GM13976 (cell line): ENCODE data around the gene TRIM2.

Experiments
- DNase-seq: peaks from one replicate; pipeline ENCODE4 v3.0.0; 2012; ENCODE audit warnings: low spot score
- in situ Hi-C: fragments of 300-500 bp; cut with MboI; formaldehyde crosslinking; loops from one replicate; pipeline ENCODE4 v1.12.0; 2022; ENCODE audit warnings: low sequenced_read_pairs, mixed read lengths, inconsistent platforms; ENCODE audit not compliant: unreplicated experiment
- TF ChIP-seq, protein P1 (sequence below): IDR thresholded peaks from 2 replicates; pipeline ENCODE4 v1.5.1; 2012; ENCODE audit warnings: borderline replicate concordance, mild to moderate bottlenecking; ENCODE audit not compliant: insufficient read depth; ENCODE audit errors: extremely low read depth, missing control alignments, control extremely low read depth

Gene TRIM2

DNA sequence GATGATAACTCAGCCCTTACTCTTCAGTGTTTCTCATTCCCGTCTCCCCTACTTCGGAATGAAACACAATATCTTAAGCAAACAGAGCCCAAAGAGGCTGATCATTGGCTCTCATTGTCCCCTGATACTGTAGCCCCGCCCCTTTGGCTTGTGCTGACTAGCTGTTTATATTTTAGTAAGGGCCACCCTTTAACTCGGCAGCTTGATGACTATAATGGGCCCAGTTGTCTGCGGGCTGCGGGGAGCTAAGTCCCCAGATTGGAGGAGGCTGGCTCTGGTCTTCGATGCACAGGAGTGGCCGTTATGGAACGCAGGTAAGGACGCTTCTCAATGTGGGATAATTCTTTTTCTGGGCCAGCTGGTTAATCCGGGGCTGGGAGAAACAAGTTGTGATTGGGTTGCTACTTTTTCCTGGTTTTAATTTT lies at the start of gene TRIM2:
Gene TRIM2 (plus strand): TSS at position 197 of the 425 bp plus-strand sequence. CDS start 88 bp downstream, at position 285.
- no peak for DNase-seq
- in situ Hi-C loops = no loop called here
- TF ChIP-seq, protein P1, sequence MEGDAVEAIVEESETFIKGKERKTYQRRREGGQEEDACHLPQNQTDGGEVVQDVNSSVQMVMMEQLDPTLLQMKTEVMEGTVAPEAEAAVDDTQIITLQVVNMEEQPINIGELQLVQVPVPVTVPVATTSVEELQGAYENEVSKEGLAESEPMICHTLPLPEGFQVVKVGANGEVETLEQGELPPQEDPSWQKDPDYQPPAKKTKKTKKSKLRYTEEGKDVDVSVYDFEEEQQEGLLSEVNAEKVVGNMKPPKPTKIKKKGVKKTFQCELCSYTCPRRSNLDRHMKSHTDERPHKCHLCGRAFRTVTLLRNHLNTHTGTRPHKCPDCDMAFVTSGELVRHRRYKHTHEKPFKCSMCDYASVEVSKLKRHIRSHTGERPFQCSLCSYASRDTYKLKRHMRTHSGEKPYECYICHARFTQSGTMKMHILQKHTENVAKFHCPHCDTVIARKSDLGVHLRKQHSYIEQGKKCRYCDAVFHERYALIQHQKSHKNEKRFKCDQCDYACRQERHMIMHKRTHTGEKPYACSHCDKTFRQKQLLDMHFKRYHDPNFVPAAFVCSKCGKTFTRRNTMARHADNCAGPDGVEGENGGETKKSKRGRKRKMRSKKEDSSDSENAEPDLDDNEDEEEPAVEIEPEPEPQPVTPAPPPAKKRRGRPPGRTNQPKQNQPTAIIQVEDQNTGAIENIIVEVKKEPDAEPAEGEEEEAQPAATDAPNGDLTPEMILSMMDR = no peak

DNA sequence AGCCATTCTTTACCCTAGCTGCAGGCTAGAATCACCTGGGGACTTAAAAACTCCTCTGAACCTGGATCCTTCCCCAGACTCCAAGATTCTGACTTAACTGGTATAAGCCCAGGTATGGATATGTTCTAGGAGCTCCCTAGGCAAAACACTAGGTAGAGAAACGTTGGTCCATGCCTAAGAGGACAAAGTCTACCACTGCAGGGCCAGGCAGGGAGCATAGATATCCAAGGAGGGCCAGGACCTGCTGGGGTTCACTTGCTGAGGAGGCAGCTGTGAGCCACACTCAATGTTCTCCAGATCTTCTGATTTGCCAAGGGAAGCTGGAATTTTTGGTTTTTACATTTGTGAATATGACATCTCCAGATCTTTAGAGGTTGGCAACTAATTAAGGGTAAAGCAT lies 48.6 kb upstream of the TRIM2 start:
- DNase-seq = no peak
- TF ChIP-seq, protein P1 = no peak
- in situ Hi-C loops = loop anchor here (5.0 to 10.0 kb wide), 2 partner anchors 162 to 489 kb away; no protein-coding TSS in a partner anchor

DNA sequence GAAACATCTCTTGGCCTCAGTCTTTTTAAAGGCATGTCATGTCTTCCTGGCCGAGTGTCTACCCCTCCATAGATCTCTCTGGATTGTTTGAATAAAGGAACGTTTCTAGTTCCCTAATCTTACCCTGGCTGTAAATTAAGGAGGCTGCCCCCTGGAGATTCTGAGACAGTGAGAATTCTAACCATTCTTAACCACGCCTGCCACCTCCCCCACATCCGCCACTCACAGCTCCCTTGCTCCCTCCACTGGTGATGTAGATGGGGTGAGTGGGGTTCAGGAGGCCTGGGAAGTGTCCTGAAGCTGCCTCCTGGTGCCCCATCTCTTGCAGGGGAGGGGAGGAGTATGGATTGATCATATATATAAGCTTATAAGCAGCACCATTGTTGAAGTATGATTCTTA lies 48.0 kb upstream of the TRIM2 start:
- TF ChIP-seq, protein P1 = no peak
- DNase-seq = no peak
- in situ Hi-C loops = loop anchor here (5.0 to 10.0 kb wide), 2 partner anchors 161 to 489 kb away; no protein-coding TSS in a partner anchor

DNA sequence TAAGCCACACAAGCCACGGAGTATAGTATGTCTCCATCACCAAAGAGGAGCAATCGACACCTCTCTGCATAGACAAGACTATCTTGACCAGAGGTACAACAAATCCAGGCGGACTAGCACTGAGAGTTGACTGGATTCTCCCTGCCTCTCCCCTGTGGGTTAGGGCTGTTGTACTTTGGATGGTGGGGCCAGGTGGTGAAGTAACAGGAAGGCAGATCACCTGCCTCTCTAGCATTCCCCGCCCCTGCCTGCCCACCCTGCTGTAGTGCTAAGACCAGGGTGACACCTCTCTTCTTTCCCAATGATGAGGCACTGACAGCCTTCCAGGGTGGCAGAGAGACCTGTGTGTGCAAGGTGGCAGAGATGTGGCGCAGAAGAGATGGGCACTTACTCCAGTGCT lies 47.5 kb upstream of the TRIM2 start:
- in situ Hi-C loops = loop anchor here (5.0 to 10.0 kb wide), 2 partner anchors 161 to 488 kb away; no protein-coding TSS in a partner anchor
- DNase-seq = no peak
- TF ChIP-seq, protein P1 = no peak

DNA sequence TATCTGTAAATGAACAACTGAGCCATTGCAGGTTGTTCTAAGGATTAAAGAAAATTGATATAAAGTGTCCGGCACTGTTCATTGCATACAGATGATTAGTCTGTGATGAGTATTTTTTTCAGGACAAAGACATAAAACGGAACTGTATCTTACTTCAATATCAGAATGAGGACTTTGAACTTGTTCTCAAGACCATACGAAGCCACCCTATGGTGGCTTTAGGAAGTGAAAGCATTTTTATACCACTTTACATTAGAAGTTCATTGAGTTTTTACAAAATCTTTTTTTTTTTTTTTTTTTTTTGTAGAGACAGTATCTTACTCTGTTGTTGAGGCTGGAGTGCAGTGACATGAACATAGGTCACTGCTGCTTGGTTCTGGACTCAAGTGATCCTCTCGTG lies 45.2 kb upstream of the TRIM2 start:
- TF ChIP-seq, protein P1 = no peak
- DNase-seq = no peak
- in situ Hi-C loops = loop anchor here (5.0 to 10.0 kb wide), 2 partner anchors 158 to 486 kb away; no protein-coding TSS in a partner anchor

DNA sequence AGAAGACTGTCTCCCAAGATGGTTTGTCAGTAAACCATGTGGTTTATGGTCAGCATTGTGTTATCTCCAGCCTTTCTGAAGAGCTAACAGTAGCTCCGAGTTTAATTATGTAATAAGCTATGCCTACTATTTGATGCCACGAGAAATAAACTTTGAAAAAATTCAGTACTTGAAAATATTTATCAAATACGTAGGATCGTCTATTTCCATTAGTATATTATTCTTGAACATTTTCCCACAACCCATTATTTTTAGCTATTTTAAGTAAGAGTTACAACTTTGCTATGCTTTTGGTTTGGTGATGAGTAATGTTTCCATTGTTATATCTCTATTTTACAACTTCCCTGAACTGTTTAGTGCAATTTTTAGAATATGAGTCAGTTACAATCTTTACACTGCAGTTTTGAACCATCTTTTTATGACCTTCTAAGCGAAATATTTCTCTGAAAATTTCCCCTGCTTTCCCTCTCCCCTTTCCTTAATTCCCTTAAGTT lies 44.5 kb upstream of the TRIM2 start:
- DNase-seq = no peak
- TF ChIP-seq, protein P1 = no peak
- in situ Hi-C loops = loop anchor here (5.0 to 10.0 kb wide), 2 partner anchors 158 to 485 kb away; no protein-coding TSS in a partner anchor
